HG03565 (cell line): ENCODE data around the gene BRI3BP.
"Not testable (repeated sequence)": the region's sequence is repeated elsewhere in the genome, so short reads cannot be mapped to it uniquely, and the experiment has no call there.

Source experiments
- ATAC-seq: cut with Tn5 transposase; IDR thresholded peaks from one replicate; pipeline ENCODE4 v1.9.1; 2021; ENCODE audit warnings: mild to moderate bottlenecking, moderate library complexity; ENCODE audit not compliant: unreplicated experiment

BRI3BP gene

DNA sequence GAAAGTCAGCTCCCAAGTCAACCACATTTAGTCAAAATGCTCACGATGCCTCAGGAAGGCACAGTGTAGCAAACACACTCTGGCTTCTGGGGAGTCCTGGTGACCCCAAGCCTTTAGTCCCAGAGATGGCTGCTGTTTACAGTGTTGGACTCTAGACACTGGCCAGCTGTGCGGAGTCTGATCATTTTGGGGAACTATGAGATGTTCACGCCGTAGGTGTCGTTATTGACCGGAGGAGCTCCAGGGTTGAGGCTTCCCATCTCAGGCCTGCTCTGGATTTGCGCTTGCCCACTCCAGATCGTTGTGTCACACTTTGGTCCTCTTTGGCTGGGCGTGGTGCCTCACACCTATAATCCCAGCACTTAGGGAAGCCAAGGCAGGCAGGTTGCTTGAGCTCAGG is 27.7 kb downstream of the BRI3BP start:
- no peak for ATAC-seq

DNA sequence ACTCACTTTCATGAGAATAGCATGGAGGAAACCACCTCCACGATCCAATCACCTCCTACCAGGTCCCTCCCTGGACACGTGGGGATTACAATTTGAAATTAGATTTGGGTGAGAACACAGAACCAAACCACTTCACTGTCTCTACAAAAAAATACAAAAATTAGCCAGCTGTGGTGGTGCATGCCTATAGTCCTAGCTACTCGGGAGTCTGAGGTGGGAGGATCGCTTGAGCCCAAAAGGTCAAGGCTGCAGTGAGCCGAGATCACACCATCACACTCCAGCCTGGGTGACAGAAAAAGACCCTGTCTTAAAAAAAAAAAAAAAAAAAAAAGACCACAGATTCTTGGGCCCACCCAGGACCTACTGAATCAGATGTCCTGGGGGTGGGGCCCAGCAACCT is 28.3 kb downstream of the BRI3BP start:
- ATAC-seq, result no peak

DNA sequence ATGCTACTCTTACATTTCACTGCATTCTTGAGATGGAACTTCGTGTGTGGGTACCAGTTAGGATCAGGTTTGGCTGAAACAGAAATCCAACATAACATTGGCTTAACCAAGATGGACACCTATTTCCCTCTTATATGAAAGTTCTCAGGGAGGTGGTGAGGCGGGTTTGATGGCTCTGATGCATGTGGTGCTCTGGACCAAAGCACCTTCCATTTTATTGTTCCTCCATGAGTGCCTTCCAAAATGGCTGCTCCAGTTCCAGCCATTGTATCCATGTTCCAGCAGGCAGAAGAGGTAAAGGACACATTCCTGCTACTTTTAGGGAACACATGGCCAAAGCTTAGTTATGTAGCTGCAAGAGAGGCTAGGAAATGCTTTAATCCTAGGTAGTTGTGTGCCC is 29.6 kb downstream of the BRI3BP start:
- no peak for ATAC-seq

DNA sequence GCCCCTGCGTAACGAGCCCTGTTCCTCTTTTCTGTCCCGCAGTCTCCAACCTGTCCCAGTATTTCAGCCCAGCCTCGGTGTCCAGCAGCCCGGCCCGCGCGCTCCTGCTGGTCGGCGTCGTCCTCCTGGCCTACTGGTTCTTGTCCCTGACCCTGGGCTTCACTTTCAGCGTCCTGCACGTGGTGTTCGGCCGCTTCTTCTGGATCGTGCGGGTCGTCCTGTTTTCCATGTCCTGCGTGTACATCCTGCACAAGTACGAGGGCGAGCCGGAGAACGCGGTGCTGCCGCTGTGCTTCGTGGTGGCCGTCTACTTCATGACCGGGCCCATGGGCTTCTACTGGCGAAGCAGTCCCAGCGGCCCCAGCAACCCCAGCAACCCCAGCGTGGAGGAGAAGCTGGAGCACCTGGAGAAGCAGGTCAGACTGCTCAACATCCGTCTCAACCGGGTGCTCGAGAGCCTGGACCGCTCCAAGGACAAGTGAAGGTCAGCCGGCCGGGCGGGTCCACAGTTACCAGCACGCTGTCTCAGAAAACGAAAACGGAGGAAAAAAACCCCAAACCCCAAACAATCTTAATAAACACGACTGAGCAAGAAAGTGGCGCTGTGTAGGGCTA is 31.6 kb downstream of the BRI3BP start:
- no peak for ATAC-seq

DNA sequence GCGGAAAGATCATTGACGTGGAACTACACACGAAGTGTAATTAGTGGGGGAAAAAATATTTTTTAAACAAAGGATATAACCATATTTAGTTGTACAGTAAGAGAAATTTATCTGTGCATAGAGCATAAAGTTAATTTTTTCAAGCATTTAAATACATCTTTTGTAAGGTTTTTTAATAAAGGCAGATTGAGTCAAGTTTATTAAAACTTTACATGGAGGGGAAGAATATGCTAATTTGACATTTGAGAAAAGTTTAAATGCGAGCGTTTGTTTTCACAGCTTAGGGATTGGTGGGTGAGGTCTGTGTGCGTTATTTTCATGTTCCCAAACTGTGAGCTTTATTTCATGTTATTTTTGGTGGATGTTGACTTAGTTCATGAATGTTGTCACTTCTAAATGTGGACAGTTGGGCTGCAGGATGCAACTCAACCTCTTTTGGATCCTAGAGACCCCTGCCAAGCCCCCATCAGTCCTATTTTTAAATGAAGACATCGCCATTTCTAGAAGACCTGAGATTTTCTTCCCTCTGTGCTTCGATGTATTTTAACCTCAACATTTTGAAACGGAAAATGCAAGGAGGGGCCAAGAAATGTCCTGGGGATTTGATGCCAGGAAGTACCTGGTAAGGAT is 32.3 kb downstream of the BRI3BP start:
- no peak for ATAC-seq

DNA sequence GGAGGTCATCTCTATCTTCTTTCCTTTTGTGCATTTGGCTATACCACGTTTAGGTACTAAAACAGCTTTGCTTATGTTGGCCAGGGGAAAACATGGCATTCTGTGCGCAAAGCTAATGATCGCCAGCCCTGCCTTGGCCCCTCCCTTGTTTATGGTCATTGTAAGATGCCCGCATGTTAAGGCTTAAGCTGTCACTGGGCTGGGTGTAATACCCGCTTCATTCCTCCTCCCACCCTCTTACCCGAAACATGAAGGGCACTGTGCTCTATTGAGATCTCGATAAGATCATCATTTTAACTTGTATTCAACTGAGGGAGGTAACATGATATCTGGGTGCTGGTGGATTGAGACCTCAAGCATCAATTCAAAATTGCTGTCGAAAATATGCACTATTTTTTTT is 34.7 kb downstream of the BRI3BP start:
- no peak for ATAC-seq

DNA sequence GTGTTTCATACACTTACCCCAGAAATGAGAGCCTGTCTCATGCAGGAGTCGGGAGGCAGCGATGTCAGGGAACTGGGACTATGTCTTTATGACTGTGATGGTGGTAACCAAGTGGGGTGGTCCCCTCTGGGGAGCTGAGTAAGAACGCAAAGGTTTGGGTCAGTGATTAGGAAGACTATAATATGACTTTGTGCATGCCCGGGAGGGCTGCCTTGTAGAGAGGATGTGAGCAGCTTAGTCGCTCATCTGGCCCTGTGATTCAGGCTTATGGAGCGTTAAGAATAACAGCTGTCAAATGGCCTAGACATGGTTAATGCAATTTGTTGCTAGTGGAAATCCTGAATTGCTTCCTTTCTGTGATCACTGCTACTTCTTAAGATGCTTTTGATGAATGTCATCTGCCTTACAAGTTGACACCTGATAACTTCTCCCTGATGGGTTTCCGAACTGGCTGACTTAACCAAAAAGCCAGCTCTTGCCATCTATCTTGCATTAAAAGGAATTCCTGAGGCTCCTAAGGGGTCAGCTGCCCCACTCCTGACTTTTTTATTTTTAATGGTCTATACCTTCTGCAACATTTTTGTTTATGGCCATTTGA is 36.4 kb downstream of the BRI3BP start:
- ATAC-seq, result no peak

DNA sequence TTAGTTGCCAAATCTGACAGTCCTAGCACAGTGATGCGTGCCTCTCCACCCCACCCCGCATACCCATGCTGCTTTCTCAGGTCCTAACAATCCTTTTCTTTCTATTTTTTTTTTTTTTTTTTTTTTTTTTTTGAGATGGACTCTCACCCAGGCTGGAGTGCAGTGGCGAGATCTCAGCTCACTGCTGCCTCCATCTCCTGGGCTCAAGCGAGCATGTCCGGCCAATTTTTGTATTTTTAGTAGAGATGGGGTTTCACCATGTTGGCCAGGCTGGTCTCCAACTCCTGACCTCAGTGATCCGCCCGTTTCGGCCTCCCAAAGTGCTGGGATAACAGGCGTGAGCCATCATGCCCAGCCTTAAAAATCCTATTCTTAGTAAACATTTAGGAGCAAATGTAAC is 38.0 kb downstream of the BRI3BP start:
- ATAC-seq, result not testable (repeated sequence)

DNA sequence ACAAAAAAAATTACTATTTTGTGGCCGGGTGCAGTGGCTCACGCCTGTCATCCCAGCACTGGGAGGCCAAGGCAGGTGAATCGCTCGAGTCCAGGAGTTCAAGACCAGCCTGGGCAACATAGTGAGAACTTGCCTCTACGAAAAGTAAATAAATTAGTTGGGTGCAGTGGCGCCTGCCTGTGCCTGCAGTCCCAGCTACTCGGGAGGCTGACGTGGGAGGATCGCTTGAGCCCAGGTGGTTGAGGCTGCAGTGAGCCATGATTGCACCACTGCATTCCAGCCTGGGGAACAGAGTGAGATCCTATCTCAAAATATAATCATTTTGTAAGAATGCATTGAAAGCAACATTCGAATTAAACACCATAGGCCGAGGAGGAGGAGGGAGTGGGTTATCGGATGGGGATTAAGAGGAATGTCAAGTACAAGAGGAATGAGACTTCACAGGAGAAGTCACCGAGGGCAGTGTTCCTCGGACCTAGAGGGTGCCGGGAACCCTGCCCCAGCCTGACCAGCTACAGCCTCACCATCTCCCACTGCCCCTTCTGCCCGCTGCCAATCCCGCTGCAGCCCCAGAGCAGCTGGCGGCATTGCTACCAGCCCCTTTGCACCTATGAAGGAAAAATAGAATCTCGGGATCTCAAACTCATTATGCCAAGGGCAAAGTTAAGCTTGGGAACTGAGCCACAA is 39.2 kb downstream of the BRI3BP start:
- no peak for ATAC-seq

DNA sequence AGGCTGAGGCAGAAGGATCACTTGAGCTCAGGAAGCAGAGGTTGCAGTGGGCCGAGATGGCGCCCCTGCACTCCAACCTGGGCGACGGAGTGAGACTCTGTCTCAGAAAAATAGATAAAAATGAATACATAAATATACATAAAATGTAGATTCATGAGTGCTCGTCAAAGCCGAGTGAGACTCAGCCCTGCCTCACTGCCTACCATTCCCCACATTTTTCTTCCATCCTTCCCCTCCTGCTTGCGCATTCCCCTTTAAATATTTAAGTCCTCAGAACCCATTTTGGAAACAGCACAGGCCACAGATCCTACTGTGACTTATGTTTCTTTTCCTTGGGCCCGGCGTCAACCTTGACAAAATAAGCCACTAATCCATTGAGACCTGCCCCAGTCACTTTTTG is 39.8 kb downstream of the BRI3BP start:
- ATAC-seq, result no peak

DNA sequence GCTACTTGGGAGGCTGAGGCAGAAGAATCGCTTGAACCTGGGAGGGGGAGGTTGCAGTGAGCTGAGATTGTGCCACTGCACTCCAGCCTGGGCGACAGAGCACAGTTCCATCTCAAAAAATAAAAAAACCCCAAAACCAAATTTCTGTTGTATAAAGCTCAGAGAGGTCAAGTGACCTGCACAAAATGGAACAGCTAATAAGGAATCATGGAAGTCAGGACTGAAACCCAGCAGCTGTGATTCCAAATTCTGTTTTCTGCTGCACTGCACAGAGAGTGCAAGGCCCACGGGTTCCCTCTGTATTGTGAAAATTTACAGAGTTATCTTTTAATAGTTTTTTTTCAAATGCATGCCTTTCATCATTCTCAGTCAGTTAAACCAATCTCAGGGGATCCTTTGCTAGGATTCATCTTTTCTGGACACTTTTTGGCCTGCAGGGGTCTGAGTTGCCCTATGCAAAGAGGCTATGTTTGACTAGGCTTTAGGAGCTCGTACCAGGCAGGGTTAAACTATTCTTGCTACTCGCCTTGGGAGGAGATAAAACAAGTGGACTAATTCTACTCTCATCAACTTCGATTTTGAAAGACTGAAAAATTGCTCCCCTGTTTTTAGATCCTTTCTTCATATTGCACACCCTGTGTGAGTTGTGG is 45.7 kb downstream of the BRI3BP start:
- no peak for ATAC-seq

DNA sequence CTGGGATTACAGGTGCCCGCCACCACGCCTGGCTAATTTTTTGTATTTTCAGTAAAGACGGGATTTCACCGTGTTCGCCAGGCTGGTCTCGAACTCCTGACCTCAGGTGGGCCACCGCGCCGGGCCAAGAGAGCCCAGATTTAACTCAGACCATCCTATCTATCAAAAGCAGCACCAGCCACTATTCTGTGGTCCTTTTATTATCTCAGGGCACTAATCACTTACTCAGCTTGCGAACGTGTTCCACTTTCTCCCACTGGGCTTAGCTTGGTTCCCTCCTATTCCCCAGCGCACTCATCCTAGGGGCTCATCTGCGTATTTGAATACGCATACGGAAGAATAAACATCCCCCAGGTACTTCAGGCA is 55.6 kb downstream of the BRI3BP start:
- no peak for ATAC-seq

DNA sequence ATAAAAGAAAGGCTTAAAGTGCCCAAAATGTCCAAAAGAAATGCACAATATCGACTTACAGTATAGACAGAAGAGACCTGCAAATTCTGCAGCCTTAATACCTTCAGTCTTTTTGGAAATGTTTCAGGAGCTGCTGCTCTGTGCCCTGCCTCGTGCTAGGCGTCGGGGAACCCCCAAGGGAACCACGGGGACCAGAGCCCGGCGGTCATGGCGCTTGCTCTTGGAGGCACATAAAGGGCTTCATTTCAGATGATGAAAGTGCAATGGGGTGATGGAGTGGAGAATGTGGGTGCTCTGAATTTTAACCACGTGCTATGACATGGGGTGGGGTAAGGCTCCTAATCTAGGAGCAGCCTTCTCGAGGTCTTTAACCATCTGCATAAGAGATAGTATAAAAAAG is 57.0 kb downstream of the BRI3BP start:
- no peak for ATAC-seq

DNA sequence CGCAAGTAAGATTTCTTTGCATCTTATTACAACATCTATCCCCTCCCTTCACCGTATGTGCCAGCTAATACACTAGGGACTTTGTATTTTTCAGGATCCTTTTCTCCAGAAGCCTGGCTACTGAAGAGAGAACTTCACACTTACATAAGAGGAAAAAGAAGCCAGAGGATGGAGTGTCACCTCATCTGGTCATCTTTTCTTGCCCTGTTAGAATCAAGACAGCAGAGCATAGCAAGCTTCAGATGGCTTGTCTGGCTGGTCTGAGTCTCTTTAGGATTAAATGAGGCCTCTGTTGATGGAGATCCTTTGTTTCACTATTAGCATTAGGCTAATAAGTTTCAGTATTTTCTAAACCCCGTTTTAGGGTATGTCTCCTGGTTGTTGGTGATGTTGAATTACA is 57.4 kb downstream of the BRI3BP start:
- ATAC-seq, result no peak

DNA sequence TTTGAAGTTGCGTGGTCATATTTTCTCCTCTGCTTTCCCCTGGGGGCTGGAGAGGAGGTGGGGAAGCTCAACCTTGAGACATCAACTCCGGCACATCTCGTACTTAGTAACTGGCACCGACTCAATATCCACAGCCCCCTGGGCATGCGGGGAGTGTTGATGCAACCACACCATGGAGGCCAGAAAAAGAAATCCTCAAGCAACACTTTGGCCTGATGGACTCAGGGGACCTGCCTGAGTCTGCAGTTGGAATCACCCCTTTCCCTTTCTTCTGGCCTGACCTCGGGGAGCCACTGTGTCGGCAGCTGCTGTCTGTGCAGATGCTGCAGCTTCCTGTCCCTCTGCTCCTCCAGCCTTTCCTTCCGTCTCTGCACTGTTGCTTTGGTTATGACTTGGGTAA is 60.4 kb downstream of the BRI3BP start:
- ATAC-seq, result no peak

DNA sequence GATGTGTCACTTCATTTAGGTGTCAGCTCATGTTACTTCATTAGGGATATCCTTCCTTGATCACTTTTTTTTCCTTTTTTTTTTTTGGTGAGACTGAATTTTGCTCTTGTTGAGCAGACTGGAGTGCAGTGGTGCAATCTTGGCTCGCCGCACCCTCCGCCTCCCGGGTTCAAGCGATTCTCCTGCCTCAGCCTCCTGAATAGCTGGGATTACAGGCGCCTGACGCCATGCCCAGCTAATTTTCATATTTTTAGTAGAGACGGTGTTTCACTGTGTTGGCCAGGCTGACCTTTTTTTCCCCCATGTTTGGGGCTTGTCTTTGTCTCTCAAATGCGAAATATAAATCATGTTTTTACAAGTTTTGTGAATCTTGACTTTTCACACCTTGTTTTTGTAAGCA is 62.1 kb downstream of the BRI3BP start:
- no peak for ATAC-seq

DNA sequence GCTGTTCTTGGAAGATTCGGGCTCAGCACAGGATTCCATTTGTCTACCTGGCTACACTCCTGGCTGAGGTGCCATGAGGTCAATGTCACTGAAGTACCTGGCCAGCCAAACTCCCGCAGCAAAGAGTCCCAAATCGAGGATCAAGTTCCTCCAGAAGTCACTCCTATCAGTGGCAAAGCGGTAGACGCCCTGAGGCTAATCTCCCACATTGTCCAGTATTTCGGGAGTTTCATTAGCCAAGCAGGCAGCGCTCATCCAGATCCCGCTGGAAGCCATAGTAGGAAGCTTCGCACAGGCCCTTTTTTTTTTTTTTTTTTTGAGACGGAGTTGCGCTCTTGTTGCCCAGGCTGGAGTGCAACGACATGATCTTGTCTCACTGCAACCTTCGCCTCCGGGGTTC is 62.9 kb downstream of the BRI3BP start:
- ATAC-seq, result no peak

DNA sequence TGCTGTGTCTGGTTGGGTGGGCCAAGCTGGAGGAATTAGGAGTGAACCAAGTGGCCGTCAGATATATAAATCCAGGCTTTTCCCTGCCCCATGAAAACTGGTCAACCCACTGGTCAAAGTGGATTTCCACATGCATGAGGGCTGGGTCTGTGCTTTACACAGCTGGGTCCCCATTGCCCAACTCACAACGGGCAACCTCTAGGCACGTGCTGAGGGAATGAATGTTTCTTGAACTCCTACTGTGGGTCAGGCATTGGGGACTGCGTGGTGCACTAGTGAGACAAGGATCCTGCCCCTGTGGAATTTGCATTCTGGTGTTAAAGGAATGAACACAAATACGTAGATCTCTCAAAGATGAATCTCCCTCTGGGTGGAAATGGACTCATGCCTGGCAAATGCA is 64.3 kb downstream of the BRI3BP start:
- no peak for ATAC-seq

DNA sequence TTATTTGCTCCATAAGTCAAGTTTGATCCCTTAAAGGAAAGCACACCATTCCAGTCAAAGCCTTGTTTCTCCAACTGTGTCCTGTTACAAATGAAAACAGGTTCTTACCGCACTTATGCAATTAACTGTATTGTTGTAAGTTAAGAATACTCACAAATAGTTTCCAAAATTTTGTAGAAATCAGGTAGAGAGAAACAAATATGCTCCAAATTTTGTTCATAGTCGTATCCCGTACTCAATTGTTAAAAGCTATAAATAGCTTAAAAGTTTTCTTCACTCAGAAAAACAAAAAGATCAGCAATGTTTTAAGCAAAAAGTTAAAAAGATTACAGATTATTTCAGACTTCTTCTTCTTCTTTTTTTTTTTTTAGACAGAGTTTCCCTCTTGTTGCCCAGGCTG is 67.8 kb downstream of the BRI3BP start:
- no peak for ATAC-seq

DNA sequence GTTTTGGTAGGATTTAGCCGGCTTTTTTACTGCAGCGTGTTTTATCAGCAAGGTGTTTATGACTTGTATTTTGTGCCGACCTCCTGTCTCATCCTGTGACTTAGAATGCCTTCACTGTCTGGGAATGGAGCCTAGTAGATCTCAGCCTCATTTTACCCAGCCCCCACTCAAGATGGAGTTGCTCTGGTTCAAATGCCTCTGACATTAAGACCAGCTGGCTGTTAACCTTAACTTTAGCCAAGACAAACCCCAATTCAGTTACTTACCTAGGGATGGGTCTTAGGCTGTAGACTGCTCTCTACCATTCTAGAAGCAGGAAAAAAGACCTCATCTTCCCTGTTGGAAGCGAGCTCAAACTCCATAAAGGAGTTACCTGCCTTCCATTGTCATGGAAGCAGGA is 70.1 kb downstream of the BRI3BP start:
- not testable (repeated sequence) for ATAC-seq

DNA sequence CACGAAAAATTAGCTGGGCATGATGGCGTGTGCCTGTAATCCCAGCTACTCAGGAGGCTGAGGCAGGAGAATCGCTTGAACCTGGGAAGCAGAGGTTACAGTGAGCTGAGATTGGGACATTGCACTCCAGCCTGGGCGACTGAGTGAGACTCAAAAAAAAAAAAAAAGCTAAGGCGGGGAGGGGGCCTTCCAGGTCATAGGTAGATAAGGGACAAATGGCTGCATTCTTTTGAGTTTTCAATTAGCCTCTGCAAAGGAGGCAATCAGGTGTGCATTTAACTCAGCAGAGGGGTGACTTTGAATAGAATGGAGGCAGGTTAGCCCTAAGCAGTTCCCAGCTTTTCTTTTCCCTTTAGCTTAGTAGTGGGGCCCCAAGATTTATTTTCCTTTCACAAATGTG is 71.0 kb downstream of the BRI3BP start:
- no peak for ATAC-seq
